ENCODE measurements around the gene CTSD.

DNA sequence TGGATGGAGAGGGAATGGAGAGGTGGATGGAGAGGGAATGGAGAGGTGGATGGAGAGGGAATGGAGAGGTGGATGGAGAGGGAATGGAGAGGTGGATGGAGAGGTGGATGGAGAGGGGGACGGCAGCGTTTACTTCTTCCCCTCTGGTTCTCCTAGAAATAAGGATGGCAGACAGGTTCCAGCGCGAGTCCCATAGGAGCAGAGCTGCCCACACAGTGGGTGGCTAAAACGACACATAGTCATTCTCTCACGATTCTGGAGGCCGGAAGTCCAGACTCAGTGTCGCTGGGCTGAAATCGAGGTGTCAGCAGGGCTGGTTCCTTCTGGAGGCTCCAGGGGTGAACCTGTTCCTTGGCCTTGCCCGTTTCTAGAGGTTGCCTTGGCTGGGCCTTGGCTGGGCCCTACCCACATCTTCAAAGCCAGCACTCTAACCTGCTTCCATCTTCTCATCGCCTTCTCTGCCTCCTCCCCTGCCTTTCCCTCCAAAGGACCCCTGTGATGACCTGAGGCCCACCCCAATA lies 12.7 kb upstream of the CTSD start:
- TF ChIP-seq, protein P1, sequence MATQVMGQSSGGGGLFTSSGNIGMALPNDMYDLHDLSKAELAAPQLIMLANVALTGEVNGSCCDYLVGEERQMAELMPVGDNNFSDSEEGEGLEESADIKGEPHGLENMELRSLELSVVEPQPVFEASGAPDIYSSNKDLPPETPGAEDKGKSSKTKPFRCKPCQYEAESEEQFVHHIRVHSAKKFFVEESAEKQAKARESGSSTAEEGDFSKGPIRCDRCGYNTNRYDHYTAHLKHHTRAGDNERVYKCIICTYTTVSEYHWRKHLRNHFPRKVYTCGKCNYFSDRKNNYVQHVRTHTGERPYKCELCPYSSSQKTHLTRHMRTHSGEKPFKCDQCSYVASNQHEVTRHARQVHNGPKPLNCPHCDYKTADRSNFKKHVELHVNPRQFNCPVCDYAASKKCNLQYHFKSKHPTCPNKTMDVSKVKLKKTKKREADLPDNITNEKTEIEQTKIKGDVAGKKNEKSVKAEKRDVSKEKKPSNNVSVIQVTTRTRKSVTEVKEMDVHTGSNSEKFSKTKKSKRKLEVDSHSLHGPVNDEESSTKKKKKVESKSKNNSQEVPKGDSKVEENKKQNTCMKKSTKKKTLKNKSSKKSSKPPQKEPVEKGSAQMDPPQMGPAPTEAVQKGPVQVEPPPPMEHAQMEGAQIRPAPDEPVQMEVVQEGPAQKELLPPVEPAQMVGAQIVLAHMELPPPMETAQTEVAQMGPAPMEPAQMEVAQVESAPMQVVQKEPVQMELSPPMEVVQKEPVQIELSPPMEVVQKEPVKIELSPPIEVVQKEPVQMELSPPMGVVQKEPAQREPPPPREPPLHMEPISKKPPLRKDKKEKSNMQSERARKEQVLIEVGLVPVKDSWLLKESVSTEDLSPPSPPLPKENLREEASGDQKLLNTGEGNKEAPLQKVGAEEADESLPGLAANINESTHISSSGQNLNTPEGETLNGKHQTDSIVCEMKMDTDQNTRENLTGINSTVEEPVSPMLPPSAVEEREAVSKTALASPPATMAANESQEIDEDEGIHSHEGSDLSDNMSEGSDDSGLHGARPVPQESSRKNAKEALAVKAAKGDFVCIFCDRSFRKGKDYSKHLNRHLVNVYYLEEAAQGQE (IDR thresholded peaks at IDR 0.05; ENCODE audit: low read depth) = no peak
- TF ChIP-seq POLR2A (IDR thresholded peaks at IDR 0.05; ENCODE audit: borderline replicate concordance, extremely low read depth, insufficient read depth, insufficient read length) = no peak
- no peak for TF ChIP-seq FOSL1 (IDR thresholded peaks at IDR 0.05; ENCODE audit: low read depth)
- TF ChIP-seq CTCF (IDR thresholded peaks at IDR 0.05 in 2 of 3, conservative IDR thresholded peaks at IDR 0.05 in 1 of 3; ENCODE audit: borderline replicate concordance in 1 of 3, insufficient read depth in 1 of 3, low read depth in 2 of 3, low read length in 2 of 3) = no peak
- no peak for TF ChIP-seq SIN3A (IDR thresholded peaks at IDR 0.05; ENCODE audit: low read depth)
- no peak for TF ChIP-seq CBX3 (IDR thresholded peaks at IDR 0.05; ENCODE audit: low read depth)
- no peak for TF ChIP-seq RAD21 (IDR thresholded peaks at IDR 0.05; ENCODE audit: low read depth)
- TF ChIP-seq POLR2AphosphoS5 (IDR thresholded peaks at IDR 0.05; ENCODE audit: low read depth, low read length) = no peak
- TF ChIP-seq SP1 (IDR thresholded peaks at IDR 0.05; ENCODE audit: low read depth) = no peak
- TF ChIP-seq, protein P2, sequence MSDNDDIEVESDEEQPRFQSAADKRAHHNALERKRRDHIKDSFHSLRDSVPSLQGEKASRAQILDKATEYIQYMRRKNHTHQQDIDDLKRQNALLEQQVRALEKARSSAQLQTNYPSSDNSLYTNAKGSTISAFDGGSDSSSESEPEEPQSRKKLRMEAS (IDR thresholded peaks at IDR 0.05) = no peak
- TF ChIP-seq, protein P3, sequence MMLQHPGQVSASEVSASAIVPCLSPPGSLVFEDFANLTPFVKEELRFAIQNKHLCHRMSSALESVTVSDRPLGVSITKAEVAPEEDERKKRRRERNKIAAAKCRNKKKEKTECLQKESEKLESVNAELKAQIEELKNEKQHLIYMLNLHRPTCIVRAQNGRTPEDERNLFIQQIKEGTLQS (IDR thresholded peaks at IDR 0.05) = no peak
- no peak for TF ChIP-seq EZH2phosphoT487 (IDR thresholded peaks at IDR 0.05; ENCODE audit: borderline replicate concordance)
- no peak for TF ChIP-seq TCF7L2 (IDR thresholded peaks at IDR 0.05; ENCODE audit: borderline replicate concordance, extremely low read depth, insufficient read depth, insufficient read length)

Data from HCT116 (cell line).